Lower lobe of right lung (tissue), 2 donors: ENCODE results near the gene IMMP2L. TPM values are rescaled to one million over a fixed set of nuclear protein-coding genes. Genes with fewer than 3 reads are reported as not detected.

Source experiments
- ATAC-seq, 2 donors: fragments of 200-7000 bp; cut with Tn5 transposase; one replicate each; pipeline ENCODE4 v1.9.1; 2020 to 2022; ENCODE audit warnings: mild to moderate bottlenecking in 2 of 2, moderate library complexity in 2 of 2
- DNase-seq: peaks from one replicate; pipeline ENCODE4 v3.0.0-alpha.2; 2020
- H3K27ac ChIP-seq: fragments of 200-600 bp; one replicate; pipeline ENCODE4 v1.8.0; 2022
- H3K27me3 ChIP-seq: fragments of 200-600 bp; one replicate; pipeline ENCODE4 v1.8.0; 2022; ENCODE audit warnings: low read depth
- H3K36me3 ChIP-seq: fragments of 200-600 bp; one replicate; pipeline ENCODE4 v1.8.0; 2022; ENCODE audit warnings: mild to moderate bottlenecking
- H3K4me1 ChIP-seq: fragments of 200-600 bp; one replicate; pipeline ENCODE4 v1.8.0; 2022
- H3K4me3 ChIP-seq: fragments of 200-600 bp; one replicate; pipeline ENCODE4 v1.8.0; 2022; ENCODE audit warnings: mild to moderate bottlenecking
- H3K9me3 ChIP-seq: fragments of 200-600 bp; one replicate; pipeline ENCODE4 v1.8.0; 2022
- CTCF ChIP-seq: fragments of 200-600 bp; IDR thresholded peaks from one replicate; pipeline ENCODE4 v1.8.0; 2022; ENCODE audit warnings: antibody characterized with exemption, mild to moderate bottlenecking
- intact Hi-C: fragments of 100-400 bp; cut with DNase I; formaldehyde crosslinking; loops from one replicate; pipeline ENCODE4 v1.11.0; 2022
- total RNA-seq: library from RNA; stranded (reverse); fragmentation: NEBNext Ultra II Directional; extraction: Animal tissue kit (Norgen Biotek cat#: 25700); gene quantifications from one replicate; pipeline ENCODE4 v1.2.1, GENCODE V29; 2021
- donor health status: DM: no; HTN: yes; CAD: no; lungs with severe emphysema.

Gene IMMP2L
- total RNA-seq, 1 donor from 2014 or later: 14.7 TPM

DNA sequence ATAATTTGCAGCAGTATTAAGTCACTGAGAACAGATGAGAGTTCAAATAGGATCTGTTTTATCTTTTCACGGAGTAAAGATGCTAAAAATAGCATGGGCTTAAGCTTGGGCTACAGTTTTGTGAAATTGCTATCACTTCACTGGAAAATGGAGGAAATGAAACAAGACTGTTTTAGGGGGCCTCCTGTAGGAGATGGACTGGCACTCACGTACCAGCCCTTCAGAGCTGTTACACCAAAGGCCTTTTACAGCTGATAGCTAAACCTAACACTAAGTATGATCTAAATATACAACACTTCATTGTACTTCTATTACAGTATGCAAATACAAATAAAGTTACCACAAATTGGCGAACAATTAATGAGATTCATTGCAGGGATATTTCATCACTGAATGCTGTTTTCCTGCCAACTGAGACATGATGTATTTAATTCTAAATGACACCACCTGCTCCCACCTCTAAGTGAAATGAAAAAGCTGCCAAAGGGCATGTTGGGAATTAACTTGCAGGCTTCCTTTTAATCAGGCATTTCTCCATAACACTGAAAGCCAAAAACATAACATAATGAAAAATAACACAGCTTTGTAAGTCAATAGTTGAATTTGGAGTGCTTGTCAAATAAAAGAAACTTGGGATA lies 775.8 kb downstream of the IMMP2L start:
- ATAC-seq (no peak), DNase-seq (no peak)
- intact Hi-C loops: no loop called here

GRCh38 chr7:110784749-110785148 lies 777.5 kb downstream of the IMMP2L start:
- DNase-seq (no peak), ATAC-seq (no peak)
- no peak overlapping the region for H3K27ac ChIP-seq
- intact Hi-C loops: no loop called here
- H3K4me1 ChIP-seq: no peaks in the 10 kb centered on the region
- H3K27me3 ChIP-seq: no peaks in the 10 kb centered on the region
- H3K4me3 ChIP-seq: no peak overlapping the region
- H3K36me3 ChIP-seq: no peaks in the 10 kb centered on the region
- TF ChIP-seq CTCF: no peak
- H3K9me3 ChIP-seq: no peaks in the 10 kb centered on the region

More for the DNA sequence above, 775.8 kb downstream of the IMMP2L start:
- Histone ChIP-seq H3K9me3 (no peaks in the 10 kb centered on the region), H3K4me1 (no peaks in the 10 kb centered on the region), H3K27ac (no peak overlapping the region), H3K4me3 (no peak overlapping the region), H3K36me3 (no peaks in the 10 kb centered on the region), H3K27me3 (no peaks in the 10 kb centered on the region)
- no peak for TF ChIP-seq CTCF

DNA sequence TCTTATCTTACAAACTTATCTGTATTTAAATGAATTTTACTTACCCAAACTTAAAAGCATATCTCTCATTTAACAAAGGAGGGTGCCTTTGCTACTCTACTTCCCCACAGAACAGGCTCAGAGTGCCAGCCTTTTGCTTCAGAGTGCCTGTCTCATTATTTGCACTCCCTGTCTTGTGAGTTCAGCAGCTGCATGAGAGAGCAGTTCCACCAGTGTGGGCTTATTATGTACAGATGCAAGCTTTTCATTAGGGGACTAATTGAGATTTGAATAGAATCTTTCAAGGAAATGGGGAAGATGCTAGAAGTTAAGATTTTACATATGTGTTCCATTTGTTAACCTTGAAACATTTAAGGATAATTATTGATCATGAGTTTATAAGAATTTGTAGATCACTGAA lies 781.6 kb downstream of the IMMP2L start:
- Histone ChIP-seq H3K27ac (no peak overlapping the region), H3K4me3 (no peak overlapping the region), H3K36me3 (no peaks in the 10 kb centered on the region), H3K4me1 (no peaks in the 10 kb centered on the region), H3K27me3 (no peaks in the 10 kb centered on the region), H3K9me3 (no peaks in the 10 kb centered on the region)
- ATAC-seq (no peak), DNase-seq (no peak)
- TF ChIP-seq CTCF: no peak
- intact Hi-C loops: no loop called here

DNA sequence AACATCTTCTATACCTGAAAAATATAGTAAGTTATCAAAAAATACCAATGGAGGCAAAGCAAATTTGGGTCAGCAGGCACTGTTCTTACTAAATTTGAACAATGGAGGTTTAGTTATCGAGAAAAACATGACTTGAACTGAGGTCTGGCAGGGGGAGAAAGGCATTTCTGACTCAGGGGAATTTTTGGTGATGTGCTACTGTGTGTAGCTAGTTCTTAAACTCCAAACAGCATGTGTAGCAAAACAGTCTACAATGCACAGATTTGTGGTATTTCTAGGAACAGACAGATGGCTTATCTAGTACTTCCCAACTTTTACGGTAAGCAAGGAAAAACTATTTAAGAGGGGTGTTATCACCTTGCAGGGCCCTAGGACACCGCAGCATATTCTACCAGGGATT lies 783.0 kb downstream of the IMMP2L start:
- Histone ChIP-seq H3K27me3 (no peaks in the 10 kb centered on the region), H3K4me1 (no peaks in the 10 kb centered on the region), H3K9me3 (no peaks in the 10 kb centered on the region), H3K27ac (no peak overlapping the region), H3K36me3 (no peaks in the 10 kb centered on the region), H3K4me3 (no peak overlapping the region)
- DNase-seq (no peak), ATAC-seq (no peak)
- no peak for TF ChIP-seq CTCF
- intact Hi-C loops: no loop called here

DNA sequence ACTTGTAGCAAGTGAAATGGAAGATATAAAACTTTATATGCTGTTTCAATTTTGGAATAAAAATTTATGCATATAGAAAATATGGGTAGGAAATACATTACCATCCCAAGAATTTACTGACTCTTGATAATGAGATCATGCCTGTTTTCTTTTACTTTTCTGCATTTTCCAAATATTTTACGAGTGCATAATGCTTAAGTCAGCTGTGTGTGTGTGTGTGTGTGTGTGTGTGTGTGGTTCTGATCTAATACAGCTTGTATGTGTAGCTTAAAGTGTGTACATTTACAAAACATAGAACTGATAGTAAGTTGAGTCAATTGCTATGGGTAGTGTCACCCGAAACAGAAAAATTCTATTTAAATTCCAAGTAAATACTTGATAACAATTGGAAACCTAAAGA lies 787.2 kb downstream of the IMMP2L start:
- TF ChIP-seq CTCF: no peak
- H3K4me1 ChIP-seq: no peaks in the 10 kb centered on the region
- intact Hi-C loops: no loop called here
- no peaks in the 10 kb centered on the region for H3K36me3 ChIP-seq
- no peak for DNase-seq
- H3K27ac ChIP-seq: no peak overlapping the region
- no peaks in the 10 kb centered on the region for H3K27me3 ChIP-seq
- H3K4me3 ChIP-seq: no peak overlapping the region
- H3K9me3 ChIP-seq: no peaks in the 10 kb centered on the region
- ATAC-seq: no peak

DNA sequence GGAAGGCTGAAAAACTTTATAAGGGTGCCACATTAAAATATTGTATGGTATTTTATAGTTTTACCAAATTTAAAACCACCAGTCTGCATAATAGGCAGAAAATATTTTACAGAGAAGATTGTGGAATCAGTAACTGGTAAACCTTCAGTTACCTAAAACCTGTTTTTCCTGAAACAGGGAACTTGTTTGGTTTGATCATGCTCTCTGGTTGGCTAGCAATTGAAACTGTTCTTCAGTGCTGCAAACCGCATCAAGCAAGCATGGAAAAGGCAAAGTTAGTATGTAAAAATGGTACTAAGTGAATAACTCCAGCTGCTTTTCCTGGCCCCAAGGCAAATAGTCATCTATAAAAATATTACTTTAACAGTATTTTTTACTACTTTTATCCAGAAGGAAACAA lies 788.2 kb downstream of the IMMP2L start:
- H3K9me3 ChIP-seq: no peaks in the 10 kb centered on the region
- DNase-seq (no peak), ATAC-seq (no peak)
- H3K27ac ChIP-seq: no peak overlapping the region
- no peaks in the 10 kb centered on the region for H3K4me1 ChIP-seq
- TF ChIP-seq CTCF: no peak
- no peaks in the 10 kb centered on the region for H3K36me3 ChIP-seq
- no peaks in the 10 kb centered on the region for H3K27me3 ChIP-seq
- no peak overlapping the region for H3K4me3 ChIP-seq
- intact Hi-C loops: no loop called here
